H1 (cell line): Measurements from ENCODE around the gene DUSP10. TPM values are rescaled to one million over a fixed set of nuclear protein-coding genes. Genes with fewer than 3 reads are reported as not detected.

Source experiments
- BRCA1 ChIP-seq: IDR thresholded peaks from 2 replicates; pipeline ENCODE4 v1.6.1; 2012; ENCODE audit warnings: low read depth, low read length, improper control_type of control experiment
- CHD1 ChIP-seq: IDR thresholded peaks from 2 replicates; pipeline ENCODE4 v1.6.1; 2012; ENCODE audit warnings: low read depth, low read length, improper control_type of control experiment
- EP300 ChIP-seq, 2 experiments: IDR thresholded peaks; 1 replicate in 1 of 2; 2 replicates in 1 of 2; pipeline ENCODE4 v1.6.1; 2011 to 2012; ENCODE audit warnings: low read depth in 2 of 2, low read length in 2 of 2, mild to moderate bottlenecking in 2 of 2, borderline replicate concordance in 1 of 2, inconsistent platforms in 1 of 2, moderate library complexity in 1 of 2
- EZH2 ChIP-seq: fragments of 200-600 bp; sonication (generic); IDR thresholded peaks from 2 replicates; pipeline ENCODE4 v1.7.1; 2012; ENCODE audit warnings: low read depth, mild to moderate bottlenecking, moderate library complexity, low read length, inconsistent platforms; ENCODE audit not compliant: severe bottlenecking
- KDM4A ChIP-seq: IDR thresholded peaks from one replicate; pipeline ENCODE4 v1.7.1; 2012; ENCODE audit warnings: low read depth, mild to moderate bottlenecking, moderate library complexity, low read length, inconsistent platforms; ENCODE audit not compliant: severe bottlenecking
- NANOG ChIP-seq: IDR thresholded peaks from 2 replicates; pipeline ENCODE4 v1.6.1; 2011; ENCODE audit warnings: low read length, low read depth, mild to moderate bottlenecking, inconsistent platforms; ENCODE audit not compliant: insufficient read depth, poor library complexity, severe bottlenecking
- PHF8 ChIP-seq: fragments of 200-600 bp; sonication (generic); conservative IDR thresholded peaks from 2 replicates; pipeline ENCODE4 v1.7.1; 2012; ENCODE audit warnings: low read depth, mild to moderate bottlenecking, inconsistent platforms, low read length, moderate library complexity
- RFX5 ChIP-seq: IDR thresholded peaks from 2 replicates; pipeline ENCODE4 v1.6.1; 2011; ENCODE audit warnings: low read depth, low read length, improper control_type of control experiment, borderline replicate concordance
- TAF7 ChIP-seq: optimal IDR thresholded peaks from 2 replicates; pipeline ENCODE3; 2011; ENCODE audit warnings: low read depth, mild to moderate bottlenecking, inconsistent platforms, low read length, moderate library complexity, borderline replicate concordance
- polyA plus RNA-seq, 7 experiments: library from polyadenylated mRNA; depleted of rRNA in 3 of 7; stranded (reverse) in 5 of 7; unstranded in 2 of 7; fragments of >200 nt in 5 of 7; fragments of 200-250 nt in 2 of 7; gene quantifications; 1 replicate in 5 of 7; 2 replicates in 1 of 7; 4 replicates in 1 of 7; pipeline versions ENCODE4 v1.2.1 to v1.2.3, GENCODE V29; 2011 to 2013; ENCODE audit warnings: missing spikeins in 2 of 7, mixed read lengths in 2 of 7
- total RNA-seq: library from RNA; stranded (reverse); fragmentation: NEBNext Ultra II Directional; extraction: Animal tissue kit (Norgen Biotek cat#: 25700); gene quantifications from 2 replicates; pipeline ENCODE4 v1.2.1, GENCODE V29; 2021
- TF ChIP-seq, protein P1 (sequence below): fragments of 300-600 bp; sonication (generic); IDR thresholded peaks from 2 replicates; pipeline ENCODE4 v1.7.1; 2012; ENCODE audit warnings: low read length, moderate library complexity, mild to moderate bottlenecking, inconsistent platforms; ENCODE audit not compliant: insufficient replicate concordance

Gene DUSP10
- total and polyA plus RNA-seq, 2 of the 8 experiments (the other 6 are each of a cell fraction or from before 2014, with no cell fraction given), result 1.2 TPM

DNA sequence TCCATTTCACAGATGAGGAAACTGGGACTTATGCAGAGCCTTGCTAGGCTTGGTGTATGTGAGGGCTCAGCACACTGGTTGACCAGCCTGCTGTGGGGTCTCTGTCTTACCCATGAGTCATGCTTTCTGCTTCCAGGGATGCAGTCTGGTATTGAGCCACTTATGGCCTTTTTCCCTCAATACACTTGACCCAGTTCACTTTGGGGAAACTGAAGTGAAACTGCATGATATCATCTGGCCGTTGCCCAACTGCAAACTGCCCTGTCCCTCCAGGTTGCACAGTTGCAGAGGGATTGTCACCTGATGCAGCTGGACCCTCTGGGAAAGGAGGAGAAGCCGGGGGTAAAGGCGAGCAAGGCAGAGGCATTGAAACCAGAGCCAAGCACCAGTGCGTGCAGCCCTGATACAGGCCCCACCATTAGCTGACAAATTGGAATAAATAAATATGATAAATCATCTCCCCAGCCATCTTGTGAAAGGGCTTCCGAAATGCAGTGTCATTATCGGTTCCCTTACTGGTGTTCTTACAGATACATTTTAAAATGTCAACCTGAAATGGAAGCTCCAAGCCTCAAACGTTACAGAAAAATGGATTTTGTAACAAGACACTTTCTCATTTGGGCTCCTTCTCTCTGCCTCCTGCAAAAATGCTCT lies 39.3 kb upstream of the DUSP10 start (continued):
- TF ChIP-seq, protein P1, sequence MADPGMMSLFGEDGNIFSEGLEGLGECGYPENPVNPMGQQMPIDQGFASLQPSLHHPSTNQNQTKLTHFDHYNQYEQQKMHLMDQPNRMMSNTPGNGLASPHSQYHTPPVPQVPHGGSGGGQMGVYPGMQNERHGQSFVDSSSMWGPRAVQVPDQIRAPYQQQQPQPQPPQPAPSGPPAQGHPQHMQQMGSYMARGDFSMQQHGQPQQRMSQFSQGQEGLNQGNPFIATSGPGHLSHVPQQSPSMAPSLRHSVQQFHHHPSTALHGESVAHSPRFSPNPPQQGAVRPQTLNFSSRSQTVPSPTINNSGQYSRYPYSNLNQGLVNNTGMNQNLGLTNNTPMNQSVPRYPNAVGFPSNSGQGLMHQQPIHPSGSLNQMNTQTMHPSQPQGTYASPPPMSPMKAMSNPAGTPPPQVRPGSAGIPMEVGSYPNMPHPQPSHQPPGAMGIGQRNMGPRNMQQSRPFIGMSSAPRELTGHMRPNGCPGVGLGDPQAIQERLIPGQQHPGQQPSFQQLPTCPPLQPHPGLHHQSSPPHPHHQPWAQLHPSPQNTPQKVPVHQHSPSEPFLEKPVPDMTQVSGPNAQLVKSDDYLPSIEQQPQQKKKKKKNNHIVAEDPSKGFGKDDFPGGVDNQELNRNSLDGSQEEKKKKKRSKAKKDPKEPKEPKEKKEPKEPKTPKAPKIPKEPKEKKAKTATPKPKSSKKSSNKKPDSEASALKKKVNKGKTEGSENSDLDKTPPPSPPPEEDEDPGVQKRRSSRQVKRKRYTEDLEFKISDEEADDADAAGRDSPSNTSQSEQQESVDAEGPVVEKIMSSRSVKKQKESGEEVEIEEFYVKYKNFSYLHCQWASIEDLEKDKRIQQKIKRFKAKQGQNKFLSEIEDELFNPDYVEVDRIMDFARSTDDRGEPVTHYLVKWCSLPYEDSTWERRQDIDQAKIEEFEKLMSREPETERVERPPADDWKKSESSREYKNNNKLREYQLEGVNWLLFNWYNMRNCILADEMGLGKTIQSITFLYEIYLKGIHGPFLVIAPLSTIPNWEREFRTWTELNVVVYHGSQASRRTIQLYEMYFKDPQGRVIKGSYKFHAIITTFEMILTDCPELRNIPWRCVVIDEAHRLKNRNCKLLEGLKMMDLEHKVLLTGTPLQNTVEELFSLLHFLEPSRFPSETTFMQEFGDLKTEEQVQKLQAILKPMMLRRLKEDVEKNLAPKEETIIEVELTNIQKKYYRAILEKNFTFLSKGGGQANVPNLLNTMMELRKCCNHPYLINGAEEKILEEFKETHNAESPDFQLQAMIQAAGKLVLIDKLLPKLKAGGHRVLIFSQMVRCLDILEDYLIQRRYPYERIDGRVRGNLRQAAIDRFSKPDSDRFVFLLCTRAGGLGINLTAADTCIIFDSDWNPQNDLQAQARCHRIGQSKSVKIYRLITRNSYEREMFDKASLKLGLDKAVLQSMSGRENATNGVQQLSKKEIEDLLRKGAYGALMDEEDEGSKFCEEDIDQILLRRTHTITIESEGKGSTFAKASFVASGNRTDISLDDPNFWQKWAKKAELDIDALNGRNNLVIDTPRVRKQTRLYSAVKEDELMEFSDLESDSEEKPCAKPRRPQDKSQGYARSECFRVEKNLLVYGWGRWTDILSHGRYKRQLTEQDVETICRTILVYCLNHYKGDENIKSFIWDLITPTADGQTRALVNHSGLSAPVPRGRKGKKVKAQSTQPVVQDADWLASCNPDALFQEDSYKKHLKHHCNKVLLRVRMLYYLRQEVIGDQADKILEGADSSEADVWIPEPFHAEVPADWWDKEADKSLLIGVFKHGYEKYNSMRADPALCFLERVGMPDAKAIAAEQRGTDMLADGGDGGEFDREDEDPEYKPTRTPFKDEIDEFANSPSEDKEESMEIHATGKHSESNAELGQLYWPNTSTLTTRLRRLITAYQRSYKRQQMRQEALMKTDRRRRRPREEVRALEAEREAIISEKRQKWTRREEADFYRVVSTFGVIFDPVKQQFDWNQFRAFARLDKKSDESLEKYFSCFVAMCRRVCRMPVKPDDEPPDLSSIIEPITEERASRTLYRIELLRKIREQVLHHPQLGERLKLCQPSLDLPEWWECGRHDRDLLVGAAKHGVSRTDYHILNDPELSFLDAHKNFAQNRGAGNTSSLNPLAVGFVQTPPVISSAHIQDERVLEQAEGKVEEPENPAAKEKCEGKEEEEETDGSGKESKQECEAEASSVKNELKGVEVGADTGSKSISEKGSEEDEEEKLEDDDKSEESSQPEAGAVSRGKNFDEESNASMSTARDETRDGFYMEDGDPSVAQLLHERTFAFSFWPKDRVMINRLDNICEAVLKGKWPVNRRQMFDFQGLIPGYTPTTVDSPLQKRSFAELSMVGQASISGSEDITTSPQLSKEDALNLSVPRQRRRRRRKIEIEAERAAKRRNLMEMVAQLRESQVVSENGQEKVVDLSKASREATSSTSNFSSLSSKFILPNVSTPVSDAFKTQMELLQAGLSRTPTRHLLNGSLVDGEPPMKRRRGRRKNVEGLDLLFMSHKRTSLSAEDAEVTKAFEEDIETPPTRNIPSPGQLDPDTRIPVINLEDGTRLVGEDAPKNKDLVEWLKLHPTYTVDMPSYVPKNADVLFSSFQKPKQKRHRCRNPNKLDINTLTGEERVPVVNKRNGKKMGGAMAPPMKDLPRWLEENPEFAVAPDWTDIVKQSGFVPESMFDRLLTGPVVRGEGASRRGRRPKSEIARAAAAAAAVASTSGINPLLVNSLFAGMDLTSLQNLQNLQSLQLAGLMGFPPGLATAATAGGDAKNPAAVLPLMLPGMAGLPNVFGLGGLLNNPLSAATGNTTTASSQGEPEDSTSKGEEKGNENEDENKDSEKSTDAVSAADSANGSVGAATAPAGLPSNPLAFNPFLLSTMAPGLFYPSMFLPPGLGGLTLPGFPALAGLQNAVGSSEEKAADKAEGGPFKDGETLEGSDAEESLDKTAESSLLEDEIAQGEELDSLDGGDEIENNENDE, result no peak
- no peak for TF ChIP-seq CHD1
- TF ChIP-seq PHF8, result no peak
- no peak for TF ChIP-seq KDM4A
- no peak for TF ChIP-seq RFX5
- no peak for TF ChIP-seq EP300 (IDR thresholded peaks at IDR 0.05; ENCODE audit: borderline replicate concordance in 1 of 2, low read depth in 2 of 2, low read length in 2 of 2)
- no peak for TF ChIP-seq TAF7
- TF ChIP-seq BRCA1, result no peak
- TF ChIP-seq NANOG, result no peak
- no peak for TF ChIP-seq EZH2
